ENCODE measurements around the gene TUBA3E. TPM values are rescaled to one million over a fixed set of nuclear protein-coding genes. Genes with fewer than 3 reads are reported as not detected.
A peak's percentile ranks its signal among the peaks of the same experiment; 100 is the strongest.
"Not testable (repeated sequence)": the region's sequence is repeated elsewhere in the genome, so short reads cannot be mapped to it uniquely, and the experiment has no call there.

TUBA3E gene
- total and polyA plus RNA-seq, 2 of the 13 experiments (the other 11 are each of a cell fraction or from before 2014, with no cell fraction given) = not detected

GRCh38 chr2:130181880-130182682, 16.2 kb downstream of the TUBA3E start, which contains the start of gene MZT2B (continued):
- TF ChIP-seq, protein P1, sequence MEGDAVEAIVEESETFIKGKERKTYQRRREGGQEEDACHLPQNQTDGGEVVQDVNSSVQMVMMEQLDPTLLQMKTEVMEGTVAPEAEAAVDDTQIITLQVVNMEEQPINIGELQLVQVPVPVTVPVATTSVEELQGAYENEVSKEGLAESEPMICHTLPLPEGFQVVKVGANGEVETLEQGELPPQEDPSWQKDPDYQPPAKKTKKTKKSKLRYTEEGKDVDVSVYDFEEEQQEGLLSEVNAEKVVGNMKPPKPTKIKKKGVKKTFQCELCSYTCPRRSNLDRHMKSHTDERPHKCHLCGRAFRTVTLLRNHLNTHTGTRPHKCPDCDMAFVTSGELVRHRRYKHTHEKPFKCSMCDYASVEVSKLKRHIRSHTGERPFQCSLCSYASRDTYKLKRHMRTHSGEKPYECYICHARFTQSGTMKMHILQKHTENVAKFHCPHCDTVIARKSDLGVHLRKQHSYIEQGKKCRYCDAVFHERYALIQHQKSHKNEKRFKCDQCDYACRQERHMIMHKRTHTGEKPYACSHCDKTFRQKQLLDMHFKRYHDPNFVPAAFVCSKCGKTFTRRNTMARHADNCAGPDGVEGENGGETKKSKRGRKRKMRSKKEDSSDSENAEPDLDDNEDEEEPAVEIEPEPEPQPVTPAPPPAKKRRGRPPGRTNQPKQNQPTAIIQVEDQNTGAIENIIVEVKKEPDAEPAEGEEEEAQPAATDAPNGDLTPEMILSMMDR (CRISPR knock-in tag; IDR thresholded peaks at IDR 0.05) = peak; percentile 81
- TF ChIP-seq ZNF441 (CRISPR knock-in tag; IDR thresholded peaks at IDR 0.05; ENCODE audit: borderline replicate concordance) = peak; percentile 73; the same call in 1 of the 2 replicates
- peak; percentile 46 for TF ChIP-seq FOSL2 (CRISPR knock-in tag; IDR thresholded peaks at IDR 0.05)
- peak; percentile 81; the same call in 1 of the 2 replicates for TF ChIP-seq ZC3H13 (CRISPR knock-in tag; IDR thresholded peaks at IDR 0.05)
- 0 out of 2 replicates have a peak, but pooled peaks have one; percentile 11 for TF ChIP-seq ERF (CRISPR knock-in tag; IDR thresholded peaks at IDR 0.05)
- peak; percentile 41; the same call in 1 of the 2 replicates for TF ChIP-seq JUND (CRISPR knock-in tag; IDR thresholded peaks at IDR 0.05)
- peak; percentile 47; the same call in 1 of the 2 replicates for TF ChIP-seq HNF4G (IDR thresholded peaks at IDR 0.05; ENCODE audit: borderline replicate concordance, low read depth, low read length)
- TF ChIP-seq HNF4G (CRISPR knock-in tag; IDR thresholded peaks at IDR 0.05; ENCODE audit: borderline replicate concordance, low read depth) = not testable (repeated sequence)
- TF ChIP-seq ZBTB7B (CRISPR knock-in tag; IDR thresholded peaks at IDR 0.05) = peak; percentile 61; the same call in 1 of the 2 replicates
- TF ChIP-seq ZNF784 (CRISPR knock-in tag; IDR thresholded peaks at IDR 0.05; ENCODE audit: borderline replicate concordance) = peak; percentile 55; the same call in 1 of the 2 replicates
- TF ChIP-seq HIC2 (CRISPR knock-in tag; IDR thresholded peaks at IDR 0.05; ENCODE audit: low read depth) = peak; percentile 39
- TF ChIP-seq, protein P2, sequence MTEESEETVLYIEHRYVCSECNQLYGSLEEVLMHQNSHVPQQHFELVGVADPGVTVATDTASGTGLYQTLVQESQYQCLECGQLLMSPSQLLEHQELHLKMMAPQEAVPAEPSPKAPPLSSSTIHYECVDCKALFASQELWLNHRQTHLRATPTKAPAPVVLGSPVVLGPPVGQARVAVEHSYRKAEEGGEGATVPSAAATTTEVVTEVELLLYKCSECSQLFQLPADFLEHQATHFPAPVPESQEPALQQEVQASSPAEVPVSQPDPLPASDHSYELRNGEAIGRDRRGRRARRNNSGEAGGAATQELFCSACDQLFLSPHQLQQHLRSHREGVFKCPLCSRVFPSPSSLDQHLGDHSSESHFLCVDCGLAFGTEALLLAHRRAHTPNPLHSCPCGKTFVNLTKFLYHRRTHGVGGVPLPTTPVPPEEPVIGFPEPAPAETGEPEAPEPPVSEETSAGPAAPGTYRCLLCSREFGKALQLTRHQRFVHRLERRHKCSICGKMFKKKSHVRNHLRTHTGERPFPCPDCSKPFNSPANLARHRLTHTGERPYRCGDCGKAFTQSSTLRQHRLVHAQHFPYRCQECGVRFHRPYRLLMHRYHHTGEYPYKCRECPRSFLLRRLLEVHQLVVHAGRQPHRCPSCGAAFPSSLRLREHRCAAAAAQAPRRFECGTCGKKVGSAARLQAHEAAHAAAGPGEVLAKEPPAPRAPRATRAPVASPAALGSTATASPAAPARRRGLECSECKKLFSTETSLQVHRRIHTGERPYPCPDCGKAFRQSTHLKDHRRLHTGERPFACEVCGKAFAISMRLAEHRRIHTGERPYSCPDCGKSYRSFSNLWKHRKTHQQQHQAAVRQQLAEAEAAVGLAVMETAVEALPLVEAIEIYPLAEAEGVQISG (CRISPR knock-in tag; IDR thresholded peaks at IDR 0.05) = peak; percentile 96
- TF ChIP-seq ZFYVE20 (CRISPR knock-in tag; IDR thresholded peaks at IDR 0.05; ENCODE audit: borderline replicate concordance, low read depth) = peak; percentile 63; the same call in 1 of the 2 replicates
- TF ChIP-seq NCOA2 (CRISPR knock-in tag; IDR thresholded peaks at IDR 0.05) = peak; percentile 32; the same call in 1 of the 2 replicates
- TF ChIP-seq HOXA5 (CRISPR knock-in tag; IDR thresholded peaks at IDR 0.05) = peak; percentile 25; the same call in 1 of the 2 replicates
- TF ChIP-seq NKX3-1 (CRISPR knock-in tag; IDR thresholded peaks at IDR 0.05) = peak; percentile 45; the same call in 1 of the 2 replicates
- peak; percentile 52; the same call in 1 of the 2 replicates for TF ChIP-seq YEATS4 (CRISPR knock-in tag; IDR thresholded peaks at IDR 0.05; ENCODE audit: borderline replicate concordance)
- peak; percentile 58; the same call in 1 of the 2 replicates for TF ChIP-seq ZNF160 (CRISPR knock-in tag; IDR thresholded peaks at IDR 0.05)
- peak; percentile 77 for TF ChIP-seq HES4 (CRISPR knock-in tag; IDR thresholded peaks at IDR 0.05; ENCODE audit: borderline replicate concordance)
- peak; percentile 21; the same call in 1 of the 2 replicates for TF ChIP-seq ZNF644 (CRISPR knock-in tag; IDR thresholded peaks at IDR 0.05; ENCODE audit: low read depth)
- TF ChIP-seq CBFB (CRISPR knock-in tag; IDR thresholded peaks at IDR 0.05) = peak; percentile 69; the same call in 1 of the 2 replicates
- TF ChIP-seq EEA1 (CRISPR knock-in tag; IDR thresholded peaks at IDR 0.05; ENCODE audit: borderline replicate concordance) = peak; percentile 74; the same call in 1 of the 2 replicates

Data from HepG2 (cell line).